ENCODE measurements around the gene AZI2.

DNA sequence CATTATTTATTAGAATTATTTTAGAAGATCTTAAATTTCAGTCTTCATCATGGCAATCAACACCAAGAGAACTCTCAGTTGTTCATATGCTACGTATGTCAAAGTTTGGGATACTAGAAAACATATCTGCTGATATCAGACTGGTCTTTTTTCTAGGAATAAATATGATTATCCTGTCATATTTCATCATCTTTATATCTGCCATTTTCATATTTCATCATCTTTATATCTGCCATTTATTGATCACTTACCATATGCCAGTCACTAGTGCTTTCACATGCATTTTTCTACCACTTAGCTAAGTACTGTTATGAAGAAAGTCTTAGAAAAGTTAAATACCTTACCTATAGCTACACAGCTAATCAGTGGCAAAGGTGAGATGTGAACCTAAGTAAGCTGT, 2.9 kb downstream of the AZI2 start:
- TF ChIP-seq, protein P1, sequence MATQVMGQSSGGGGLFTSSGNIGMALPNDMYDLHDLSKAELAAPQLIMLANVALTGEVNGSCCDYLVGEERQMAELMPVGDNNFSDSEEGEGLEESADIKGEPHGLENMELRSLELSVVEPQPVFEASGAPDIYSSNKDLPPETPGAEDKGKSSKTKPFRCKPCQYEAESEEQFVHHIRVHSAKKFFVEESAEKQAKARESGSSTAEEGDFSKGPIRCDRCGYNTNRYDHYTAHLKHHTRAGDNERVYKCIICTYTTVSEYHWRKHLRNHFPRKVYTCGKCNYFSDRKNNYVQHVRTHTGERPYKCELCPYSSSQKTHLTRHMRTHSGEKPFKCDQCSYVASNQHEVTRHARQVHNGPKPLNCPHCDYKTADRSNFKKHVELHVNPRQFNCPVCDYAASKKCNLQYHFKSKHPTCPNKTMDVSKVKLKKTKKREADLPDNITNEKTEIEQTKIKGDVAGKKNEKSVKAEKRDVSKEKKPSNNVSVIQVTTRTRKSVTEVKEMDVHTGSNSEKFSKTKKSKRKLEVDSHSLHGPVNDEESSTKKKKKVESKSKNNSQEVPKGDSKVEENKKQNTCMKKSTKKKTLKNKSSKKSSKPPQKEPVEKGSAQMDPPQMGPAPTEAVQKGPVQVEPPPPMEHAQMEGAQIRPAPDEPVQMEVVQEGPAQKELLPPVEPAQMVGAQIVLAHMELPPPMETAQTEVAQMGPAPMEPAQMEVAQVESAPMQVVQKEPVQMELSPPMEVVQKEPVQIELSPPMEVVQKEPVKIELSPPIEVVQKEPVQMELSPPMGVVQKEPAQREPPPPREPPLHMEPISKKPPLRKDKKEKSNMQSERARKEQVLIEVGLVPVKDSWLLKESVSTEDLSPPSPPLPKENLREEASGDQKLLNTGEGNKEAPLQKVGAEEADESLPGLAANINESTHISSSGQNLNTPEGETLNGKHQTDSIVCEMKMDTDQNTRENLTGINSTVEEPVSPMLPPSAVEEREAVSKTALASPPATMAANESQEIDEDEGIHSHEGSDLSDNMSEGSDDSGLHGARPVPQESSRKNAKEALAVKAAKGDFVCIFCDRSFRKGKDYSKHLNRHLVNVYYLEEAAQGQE (IDR thresholded peaks at IDR 0.05; ENCODE audit: insufficient replicate concordance, low read depth), result no peak
- TF ChIP-seq CTCF (IDR thresholded peaks at IDR 0.05; ENCODE audit: insufficient read depth, low read length) (no peak), POLR2AphosphoS5 (IDR thresholded peaks at IDR 0.05; ENCODE audit: low read depth) (no peak), GABPA (IDR thresholded peaks at IDR 0.05; ENCODE audit: low read depth) (no peak)
